ENCODE results near the gene CSF1.

CSF1 gene

GRCh38 chr1:109928591-109929111, 18.0 kb downstream of the CSF1 start:
- H3K36me3 Mint-ChIP-seq (ENCODE audit: low read depth) = peaks cover 32% of the 10 kb centered on the region
- ATAC-seq = no peak

GRCh38 chr1:109929170-109929569, 18.5 kb downstream of the CSF1 start:
- H3K27me3 Mint-ChIP-seq = no peaks in the 10 kb centered on the region
- DNase-seq (no peak), ATAC-seq (no peak)
- peaks cover 29% of the 10 kb centered on the region for H3K36me3 Mint-ChIP-seq (ENCODE audit: low read depth)
- no peaks in the 10 kb centered on the region for H3K9me3 Mint-ChIP-seq
- H3K27ac Mint-ChIP-seq = no peak overlapping the region
- H3K4me3 Mint-ChIP-seq = no peak overlapping the region
- H3K4me1 Mint-ChIP-seq = peaks cover 4% of the 10 kb centered on the region

More at GRCh38 chr1:109928591-109929111, 18.0 kb downstream of the CSF1 start:
- DNase-seq = no peak
- H3K9me3 Mint-ChIP-seq = no peaks in the 10 kb centered on the region
- no peak overlapping the region for H3K4me3 Mint-ChIP-seq
- H3K27me3 Mint-ChIP-seq = no peaks in the 10 kb centered on the region
- peaks cover under 1% of the 10 kb centered on the region for H3K4me1 Mint-ChIP-seq
- H3K27ac Mint-ChIP-seq = no peak overlapping the region

- ATAC-seq = no peak
- Mint-ChIP-seq H3K9me3 (no peaks in the 10 kb centered on the region), H3K4me1 (peaks cover 4% of the 10 kb centered on the region), H3K36me3 (ENCODE audit: low read depth) (peaks cover 25% of the 10 kb centered on the region), H3K4me3 (no peak overlapping the region), H3K27ac (no peak overlapping the region), H3K27me3 (no peaks in the 10 kb centered on the region)
- no peak for DNase-seq
These were observed 19.1 kb downstream of the CSF1 start for GRCh38 chr1:109929588-109930251.

GRCh38 chr1:109930252-109930993, 19.8 kb downstream of the CSF1 start:
- ATAC-seq (peak; percentile 12), DNase-seq (no peak)
- H3K36me3 Mint-ChIP-seq (ENCODE audit: low read depth) = peaks cover 18% of the 10 kb centered on the region
- no peak overlapping the region for H3K27ac Mint-ChIP-seq
- no peaks in the 10 kb centered on the region for H3K9me3 Mint-ChIP-seq
- no peak overlapping the region for H3K4me3 Mint-ChIP-seq
- peaks cover 4% of the 10 kb centered on the region for H3K4me1 Mint-ChIP-seq
- no peaks in the 10 kb centered on the region for H3K27me3 Mint-ChIP-seq

- Mint-ChIP-seq H3K9me3 (peaks cover 5% of the 10 kb centered on the region), H3K4me3 (no peak overlapping the region), H3K27me3 (no peaks in the 10 kb centered on the region), H3K27ac (no peak overlapping the region), H3K4me1 (peaks cover 4% of the 10 kb centered on the region), H3K36me3 (ENCODE audit: low read depth) (peaks cover 9% of the 10 kb centered on the region)
- no peak for ATAC-seq
- DNase-seq = no peak
These were observed 20.6 kb downstream of the CSF1 start for GRCh38 chr1:109931189-109931731.

GRCh38 chr1:109931911-109932636, 21.4 kb downstream of the CSF1 start:
- Mint-ChIP-seq H3K9me3 (peaks cover 9% of the 10 kb centered on the region), H3K4me1 (peaks cover 4% of the 10 kb centered on the region), H3K27ac (no peak overlapping the region), H3K36me3 (ENCODE audit: low read depth) (peaks cover 4% of the 10 kb centered on the region), H3K4me3 (no peak overlapping the region), H3K27me3 (peaks cover 2% of the 10 kb centered on the region)
- DNase-seq (no peak), ATAC-seq (no peak)

GRCh38 chr1:109932679-109933078, 22.0 kb downstream of the CSF1 start:
- peaks cover 2% of the 10 kb centered on the region for H3K36me3 Mint-ChIP-seq (ENCODE audit: low read depth)
- H3K27ac Mint-ChIP-seq = no peak overlapping the region
- peaks cover 2% of the 10 kb centered on the region for H3K27me3 Mint-ChIP-seq
- H3K4me1 Mint-ChIP-seq = peaks cover 4% of the 10 kb centered on the region
- no peak for ATAC-seq
- no peak for DNase-seq
- peaks cover 12% of the 10 kb centered on the region for H3K9me3 Mint-ChIP-seq
- H3K4me3 Mint-ChIP-seq = no peak overlapping the region

GRCh38 chr1:109933856-109934711, 23.4 kb downstream of the CSF1 start:
- H3K4me3 Mint-ChIP-seq = no peak overlapping the region
- H3K4me1 Mint-ChIP-seq = peaks cover 4% of the 10 kb centered on the region
- H3K27me3 Mint-ChIP-seq = peaks cover 2% of the 10 kb centered on the region
- H3K36me3 Mint-ChIP-seq (ENCODE audit: low read depth) = peaks cover 2% of the 10 kb centered on the region
- DNase-seq = peak; percentile 27
- peak overlapping the region; percentile 26 for H3K27ac Mint-ChIP-seq
- ATAC-seq = peak; percentile 45
- H3K9me3 Mint-ChIP-seq = peaks cover 16% of the 10 kb centered on the region

- peaks cover 4% of the 10 kb centered on the region for H3K4me1 Mint-ChIP-seq
- no peak overlapping the region for H3K4me3 Mint-ChIP-seq
- H3K36me3 Mint-ChIP-seq (ENCODE audit: low read depth) = peaks cover 2% of the 10 kb centered on the region
- no peak overlapping the region for H3K27ac Mint-ChIP-seq
- H3K27me3 Mint-ChIP-seq = peaks cover 2% of the 10 kb centered on the region
- H3K9me3 Mint-ChIP-seq = peaks cover 22% of the 10 kb centered on the region
- DNase-seq (no peak), ATAC-seq (no peak)
These were observed 24.8 kb downstream of the CSF1 start for GRCh38 chr1:109935451-109935900.

- peaks cover 2% of the 10 kb centered on the region for H3K36me3 Mint-ChIP-seq (ENCODE audit: low read depth)
- no peak overlapping the region for H3K27ac Mint-ChIP-seq
- H3K4me1 Mint-ChIP-seq = peaks cover 4% of the 10 kb centered on the region
- no peak for ATAC-seq
- no peak overlapping the region for H3K4me3 Mint-ChIP-seq
- DNase-seq = no peak
- peaks cover 2% of the 10 kb centered on the region for H3K27me3 Mint-ChIP-seq
- H3K9me3 Mint-ChIP-seq = peaks cover 22% of the 10 kb centered on the region
These were observed 27.1 kb downstream of the CSF1 start for GRCh38 chr1:109937738-109938137.

GRCh38 chr1:109938556-109938955, 27.9 kb downstream of the CSF1 start:
- H3K4me3 Mint-ChIP-seq = no peak overlapping the region
- ATAC-seq = no peak
- H3K27ac Mint-ChIP-seq = no peak overlapping the region
- H3K36me3 Mint-ChIP-seq (ENCODE audit: low read depth) = peaks cover 2% of the 10 kb centered on the region
- peaks cover 4% of the 10 kb centered on the region for H3K4me1 Mint-ChIP-seq
- H3K9me3 Mint-ChIP-seq = peaks cover 22% of the 10 kb centered on the region
- no peak for DNase-seq
- H3K27me3 Mint-ChIP-seq = peaks cover 2% of the 10 kb centered on the region

- no peak overlapping the region for H3K4me3 Mint-ChIP-seq
- ATAC-seq (no peak), DNase-seq (no peak)
- H3K27me3 Mint-ChIP-seq = peaks cover 2% of the 10 kb centered on the region
- peaks cover 12% of the 10 kb centered on the region for H3K9me3 Mint-ChIP-seq
- no peak overlapping the region for H3K27ac Mint-ChIP-seq
- H3K4me1 Mint-ChIP-seq = peaks cover 3% of the 10 kb centered on the region
- H3K36me3 Mint-ChIP-seq (ENCODE audit: low read depth) = no peaks in the 10 kb centered on the region
These were observed 31.8 kb downstream of the CSF1 start for GRCh38 chr1:109942434-109942833.

- Mint-ChIP-seq H3K27ac (no peak overlapping the region), H3K36me3 (ENCODE audit: low read depth) (no peaks in the 10 kb centered on the region), H3K4me3 (no peak overlapping the region), H3K9me3 (peaks cover 1% of the 10 kb centered on the region), H3K4me1 (peaks cover 5% of the 10 kb centered on the region), H3K27me3 (peaks cover 2% of the 10 kb centered on the region)
- DNase-seq = no peak
- ATAC-seq = no peak
These were observed 33.9 kb downstream of the CSF1 start for GRCh38 chr1:109944541-109944940.

GRCh38 chr1:109946511-109946910, 35.9 kb downstream of the CSF1 start:
- DNase-seq (no peak), ATAC-seq (no peak)
- Mint-ChIP-seq H3K36me3 (ENCODE audit: low read depth) (no peaks in the 10 kb centered on the region), H3K4me1 (peaks cover 5% of the 10 kb centered on the region), H3K9me3 (no peaks in the 10 kb centered on the region), H3K4me3 (no peak overlapping the region), H3K27ac (no peak overlapping the region), H3K27me3 (peaks cover 2% of the 10 kb centered on the region)

Data from activated naive CD8-positive, alpha-beta T cell treated with anti-CD3 and anti-CD28 coated beads, Interleukin-2, amount 50 U/mL, for 24 hours (primary cell).